Measurements from ENCODE around the gene CSF3R.
A peak's percentile ranks its signal among the peaks of the same experiment; 100 is the strongest.
"Not testable (repeated sequence)": the region's sequence is repeated elsewhere in the genome, so short reads cannot be mapped to it uniquely, and the experiment has no call there.

CSF3R gene

GRCh38 chr1:36481091-36481490 lies 1.6 kb downstream of the CSF3R start:
- DNase-seq, result no peak

- no peak for DNase-seq
These were observed 2.6 kb downstream of the CSF3R start for GRCh38 chr1:36480161-36480560.

GRCh38 chr1:36479505-36480051 lies 3.1 kb downstream of the CSF3R start:
- no peak for DNase-seq

- DNase-seq, result not testable (repeated sequence)
These were observed 5.1 kb downstream of the CSF3R start for GRCh38 chr1:36477615-36478014.

DNA sequence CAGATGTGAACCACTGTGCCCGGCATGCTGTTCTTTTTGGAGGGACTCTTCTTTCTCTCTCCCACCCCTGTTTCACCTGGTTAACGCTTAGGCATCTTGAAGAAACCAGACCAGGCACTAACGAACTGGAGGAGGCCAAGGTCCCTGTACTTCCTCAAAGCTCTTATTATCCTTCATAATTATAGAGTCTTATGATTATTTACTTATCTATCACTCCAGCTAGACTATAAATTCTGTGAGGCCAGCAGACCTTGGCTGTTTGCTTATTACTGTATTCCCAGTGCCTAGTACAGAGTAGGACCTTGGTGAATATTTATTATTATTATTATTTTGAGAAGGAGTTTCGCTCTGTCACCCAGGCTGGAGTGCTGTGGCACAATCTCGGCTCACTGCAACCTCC lies 5.8 kb downstream of the CSF3R start:
- no peak for DNase-seq

GRCh38 chr1:36475910-36476604 lies 6.7 kb downstream of the CSF3R start:
- no peak for DNase-seq

DNA sequence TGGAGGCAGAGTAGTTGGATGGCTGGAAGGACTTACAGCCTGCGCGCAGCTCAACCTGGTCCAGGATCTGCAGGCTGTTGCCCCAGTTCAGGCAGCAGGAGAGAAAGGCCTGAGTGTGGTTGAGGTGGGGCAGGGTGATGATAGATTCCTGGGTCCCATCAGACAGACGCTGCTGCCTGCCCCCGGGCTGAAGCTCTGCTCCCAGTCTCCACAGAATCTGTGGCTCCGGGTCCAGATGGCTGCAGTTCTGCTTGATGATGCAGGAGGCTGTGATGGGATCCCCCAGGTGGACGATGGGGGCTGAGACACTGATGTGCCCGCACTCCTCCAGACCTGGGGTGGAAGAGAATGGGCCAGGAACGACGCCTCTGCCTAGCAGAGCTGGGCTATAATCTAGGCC lies 7.4 kb downstream of the CSF3R start:
- DNase-seq, result no peak

DNA sequence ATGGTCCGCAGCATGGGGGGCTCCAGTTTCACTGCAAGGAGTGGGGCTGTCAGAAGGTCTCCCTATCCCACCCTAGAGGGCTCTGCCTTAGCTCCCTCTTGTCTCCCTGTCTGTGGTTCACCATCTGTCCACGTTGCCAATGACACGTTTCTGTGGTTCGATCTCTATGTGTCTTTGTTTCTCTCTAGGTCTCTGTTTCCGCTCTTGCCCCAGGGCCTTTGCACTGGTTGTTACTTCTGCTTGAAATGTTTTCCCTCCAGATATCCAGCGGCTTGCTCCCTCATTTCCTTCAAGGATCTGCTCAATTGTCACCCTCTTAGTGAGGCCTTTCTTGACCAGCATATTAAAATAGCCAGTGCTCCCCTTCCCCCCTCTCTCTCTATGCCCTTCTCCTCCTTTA lies 10.1 kb downstream of the CSF3R start:
- DNase-seq, result no peak

- no peak for DNase-seq
These were observed 10.7 kb downstream of the CSF3R start for GRCh38 chr1:36471830-36472641.

GRCh38 chr1:36469163-36469562 lies 13.6 kb downstream of the CSF3R start:
- no peak for DNase-seq

- DNase-seq, result no peak
These were observed 14.8 kb downstream of the CSF3R start for GRCh38 chr1:36467700-36468455.

DNA sequence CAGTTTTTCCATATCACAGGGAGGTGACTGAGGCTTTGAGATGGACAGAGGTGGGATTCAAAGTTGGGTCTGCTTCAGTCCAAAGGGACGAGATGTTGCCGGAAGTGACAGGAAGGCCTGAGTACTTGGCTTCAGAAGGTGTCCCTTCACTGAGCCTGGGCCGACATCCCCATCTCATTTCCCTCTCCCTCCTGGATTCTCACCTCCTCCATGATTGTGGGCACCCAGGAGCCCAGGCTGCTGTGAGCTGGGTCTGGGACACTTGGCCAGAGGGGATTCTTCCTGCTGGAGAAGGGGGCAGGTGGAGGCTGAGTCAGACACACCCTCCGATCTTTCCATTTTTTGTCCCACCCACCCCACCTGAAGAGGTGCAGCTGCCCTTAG lies 15.7 kb downstream of the CSF3R start:
- no peak for DNase-seq

GRCh38 chr1:36466370-36467026 lies 16.2 kb downstream of the CSF3R start:
- DNase-seq, result no peak

- DNase-seq, result no peak
These were observed 16.9 kb downstream of the CSF3R start for GRCh38 chr1:36465731-36466369.

DNA sequence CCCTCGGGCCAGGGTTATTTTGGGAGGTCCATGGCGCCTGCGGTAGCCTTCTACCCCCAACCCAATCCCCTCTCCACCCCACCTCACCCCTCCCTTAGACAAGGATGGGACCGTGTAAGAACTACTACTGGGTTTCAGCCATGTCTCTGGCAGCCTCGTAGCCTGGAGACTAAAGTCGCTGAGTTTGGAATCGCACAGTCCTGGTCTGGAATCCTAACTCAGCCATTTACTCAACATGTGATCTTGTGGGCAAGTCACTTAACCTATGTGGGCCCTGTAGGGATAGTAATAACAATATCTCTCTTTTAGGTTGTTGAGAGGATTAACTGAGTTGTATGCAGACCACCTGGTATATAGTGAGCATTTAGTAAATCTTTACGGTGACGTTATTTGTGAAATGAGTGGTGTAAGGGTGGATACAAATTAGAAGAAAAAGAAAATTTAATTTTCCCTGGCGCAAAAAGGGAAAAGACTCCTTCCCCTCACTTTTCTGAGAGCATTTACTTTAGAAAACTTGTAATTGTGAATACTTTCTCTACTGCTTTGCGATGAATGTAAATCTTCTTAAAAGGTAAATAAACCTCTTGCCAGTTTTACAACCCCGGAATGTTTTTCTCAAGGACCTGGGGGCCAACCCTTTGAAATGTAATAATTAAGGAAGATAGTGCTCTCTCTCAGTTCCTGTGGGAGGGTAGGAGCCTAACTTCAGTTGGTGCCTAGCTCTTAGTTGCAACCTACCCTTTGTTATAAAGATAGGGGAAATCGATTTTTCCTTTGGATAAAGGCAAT lies 17.9 kb downstream of the CSF3R start:
- no peak for DNase-seq

GRCh38 chr1:36463803-36464604 lies 18.7 kb downstream of the CSF3R start, which contains the start of gene MRPS15:
TSS of gene MRPS15 (minus strand) at chr1:36464384. CDS start at chr1:36464275, 109 bp downstream.
- peak; percentile 97 for DNase-seq

DNA sequence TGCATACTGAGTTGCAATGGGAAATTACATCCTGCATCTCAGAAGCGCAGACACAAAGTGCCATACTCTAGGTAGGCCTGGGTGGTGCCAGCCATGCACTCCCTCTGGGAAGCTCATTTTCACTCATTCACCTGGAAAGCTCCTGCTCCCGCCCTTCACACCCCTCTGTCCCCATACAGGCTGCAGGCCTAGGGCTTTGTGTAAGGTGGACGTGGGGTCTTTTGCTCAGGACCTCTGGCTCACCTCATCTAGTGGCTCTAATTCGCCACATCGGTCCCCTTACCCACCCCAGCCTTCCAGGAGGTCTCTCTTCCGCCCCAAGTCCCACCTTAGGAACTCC lies 19.3 kb downstream of the CSF3R start:
- DNase-seq, result no peak

GRCh38 chr1:36458910-36459309 lies 23.8 kb downstream of the CSF3R start:
- DNase-seq, result peak; percentile 68

GRCh38 chr1:36457691-36458090 lies 25.0 kb downstream of the CSF3R start:
- no peak for DNase-seq

DNA sequence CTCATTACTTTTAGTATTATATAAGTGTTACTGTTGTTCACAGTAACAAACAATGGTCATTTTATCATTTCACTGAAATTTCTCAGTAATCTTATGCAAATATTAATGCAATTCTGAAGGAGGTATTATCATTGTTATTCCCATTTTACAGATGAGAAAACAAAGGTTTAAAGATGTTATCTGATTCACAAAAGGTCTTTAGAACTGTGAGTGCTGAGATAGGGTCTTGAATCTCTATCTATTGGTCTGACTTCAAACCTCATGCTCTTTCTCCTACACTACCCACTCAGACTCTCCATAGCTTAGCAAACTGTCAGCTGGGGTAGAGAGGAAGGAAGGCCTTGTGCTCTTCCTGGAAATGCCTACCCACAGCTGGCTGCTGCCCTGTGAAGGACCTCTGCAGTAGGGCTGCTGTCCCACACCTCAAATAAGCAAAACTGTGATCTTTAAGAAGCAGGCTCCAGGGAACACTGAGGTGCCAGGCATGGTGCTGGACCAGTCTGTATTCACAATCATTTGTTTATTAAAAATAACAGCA lies 26.3 kb downstream of the CSF3R start:
- no peak for DNase-seq
